ENCODE measurements around the gene FZD4. TPM values are rescaled to one million over a fixed set of nuclear protein-coding genes. Genes with fewer than 3 reads are reported as not detected.
"Not testable (repeated sequence)": the region's sequence is repeated elsewhere in the genome, so short reads cannot be mapped to it uniquely, and the experiment has no call there.

FZD4 gene
- polyA plus RNA-seq, 4 donors, result 0.22 to 12.2 (median 3.6) TPM

- peaks cover 0 to 9% (median 0%) of the 10 kb centered on the region in 3 donors for H3K36me3 ChIP-seq (ENCODE audit: control insufficient read depth in 3 of 3, insufficient read depth in 2 of 3, low read depth in 1 of 3, low read length in 3 of 3)
- no peak for DNase-seq
- H3K27me3 ChIP-seq (ENCODE audit: control insufficient read depth in 3 of 3, insufficient read depth in 3 of 3, low read length in 3 of 3), result no peaks in the 10 kb centered on the region
- H3K4me3 ChIP-seq (ENCODE audit: low read depth in 1 of 3, low read length in 3 of 3), result no peak overlapping the region
- FAIRE-seq, result no peak
- H3K9me3 ChIP-seq (ENCODE audit: control insufficient read depth in 2 of 2, insufficient read depth in 1 of 2, low read depth in 1 of 2, low read length in 1 of 2), result no peaks in the 10 kb centered on the region
- H3K27ac ChIP-seq (ENCODE audit: low read depth in 1 of 3, low read length in 2 of 3), result no peak overlapping the region
- no peaks in the 10 kb centered on the region for H3K4me1 ChIP-seq (ENCODE audit: control insufficient read depth in 3 of 3, insufficient read depth in 2 of 3, low read depth in 1 of 3, low read length in 2 of 3)
Observed at GRCh38 chr11:86947541-86947940, 7.7 kb downstream of the FZD4 start.

GRCh38 chr11:86943505-86943904 lies 11.7 kb downstream of the FZD4 start:
- not testable (repeated sequence) for H3K4me3 ChIP-seq (ENCODE audit: low read depth in 1 of 3, low read length in 3 of 3); FAIRE-seq; H3K27me3 ChIP-seq (ENCODE audit: control insufficient read depth in 3 of 3, insufficient read depth in 3 of 3, low read length in 3 of 3); H3K9me3 ChIP-seq (ENCODE audit: control insufficient read depth in 2 of 2, insufficient read depth in 1 of 2, low read depth in 1 of 2, low read length in 1 of 2); H3K27ac ChIP-seq (ENCODE audit: low read depth in 1 of 3, low read length in 2 of 3); H3K36me3 ChIP-seq (ENCODE audit: control insufficient read depth in 3 of 3, insufficient read depth in 2 of 3, low read depth in 1 of 3, low read length in 3 of 3); DNase-seq
- WGBS, 3 donors, result 91 to 97% (median 93%) methylated on average over 8 of the region's 8 CpGs
- peaks cover 0 to 21% (median 5%) of the 10 kb centered on the region in 3 donors for H3K4me1 ChIP-seq (ENCODE audit: control insufficient read depth in 3 of 3, insufficient read depth in 2 of 3, low read depth in 1 of 3, low read length in 2 of 3)

GRCh38 chr11:86941871-86942599 lies 13.2 kb downstream of the FZD4 start:
- Histone ChIP-seq H3K36me3 (ENCODE audit: control insufficient read depth in 3 of 3, insufficient read depth in 2 of 3, low read depth in 1 of 3, low read length in 3 of 3) (no peaks in the 10 kb centered on the region), H3K27ac (ENCODE audit: low read depth in 1 of 3, low read length in 2 of 3) (no peak overlapping the region), H3K27me3 (ENCODE audit: control insufficient read depth in 3 of 3, insufficient read depth in 3 of 3, low read length in 3 of 3) (no peaks in the 10 kb centered on the region), H3K9me3 (ENCODE audit: control insufficient read depth in 2 of 2, insufficient read depth in 1 of 2, low read depth in 1 of 2, low read length in 1 of 2) (no peaks in the 10 kb centered on the region), H3K4me1 (ENCODE audit: control insufficient read depth in 3 of 3, insufficient read depth in 2 of 3, low read depth in 1 of 3, low read length in 2 of 3) (peaks cover 0 to 21% (median 5%) of the 10 kb centered on the region in 3 donors), H3K4me3 (ENCODE audit: low read depth in 1 of 3, low read length in 3 of 3) (no peak overlapping the region)
- WGBS, 3 donors, result 55 to 66% (median 60%) methylated on average over 4 of the region's 4 CpGs
- DNase-seq (no peak), FAIRE-seq (no peak)

GRCh38 chr11:86941077-86941870 lies 13.9 kb downstream of the FZD4 start:
- Histone ChIP-seq H3K4me3 (ENCODE audit: low read depth in 1 of 3, low read length in 3 of 3) (no peak overlapping the region), H3K9me3 (ENCODE audit: control insufficient read depth in 2 of 2, insufficient read depth in 1 of 2, low read depth in 1 of 2, low read length in 1 of 2) (no peaks in the 10 kb centered on the region), H3K36me3 (ENCODE audit: control insufficient read depth in 3 of 3, insufficient read depth in 2 of 3, low read depth in 1 of 3, low read length in 3 of 3) (no peaks in the 10 kb centered on the region), H3K4me1 (ENCODE audit: control insufficient read depth in 3 of 3, insufficient read depth in 2 of 3, low read depth in 1 of 3, low read length in 2 of 3) (peaks cover 0 to 21% (median 5%) of the 10 kb centered on the region in 3 donors), H3K27me3 (ENCODE audit: control insufficient read depth in 3 of 3, insufficient read depth in 3 of 3, low read length in 3 of 3) (no peaks in the 10 kb centered on the region), H3K27ac (ENCODE audit: low read depth in 1 of 3, low read length in 2 of 3) (peak overlapping the region in 2 of 3 donors; percentile 7 to 22)
- DNase-seq (peak; percentile 25 to 57), FAIRE-seq (no peak)
- WGBS, 3 donors, result 38 to 52% (median 39%) methylated on average over 7 of the region's 7 CpGs

- Histone ChIP-seq H3K9me3 (ENCODE audit: control insufficient read depth in 2 of 2, insufficient read depth in 1 of 2, low read depth in 1 of 2, low read length in 1 of 2) (no peaks in the 10 kb centered on the region), H3K27ac (ENCODE audit: low read depth in 1 of 3, low read length in 2 of 3) (peak overlapping the region in 2 of 3 donors; percentile 7 to 65), H3K4me3 (ENCODE audit: low read depth in 1 of 3, low read length in 3 of 3) (no peak overlapping the region), H3K4me1 (ENCODE audit: control insufficient read depth in 3 of 3, insufficient read depth in 2 of 3, low read depth in 1 of 3, low read length in 2 of 3) (peaks cover 0 to 21% (median 5%) of the 10 kb centered on the region in 3 donors), H3K27me3 (ENCODE audit: control insufficient read depth in 3 of 3, insufficient read depth in 3 of 3, low read length in 3 of 3) (no peaks in the 10 kb centered on the region), H3K36me3 (ENCODE audit: control insufficient read depth in 3 of 3, insufficient read depth in 2 of 3, low read depth in 1 of 3, low read length in 3 of 3) (no peaks in the 10 kb centered on the region)
- FAIRE-seq (no peak), DNase-seq (peak in 1 of 2 donors; percentile 39)
- 58 to 76% (median 76%) methylated on average over 11 of the region's 11 CpGs for WGBS, 3 donors
Observed at GRCh38 chr11:86940122-86940777, 14.9 kb downstream of the FZD4 start.

- no peaks in the 10 kb centered on the region for H3K9me3 ChIP-seq (ENCODE audit: control insufficient read depth in 2 of 2, insufficient read depth in 1 of 2, low read depth in 1 of 2, low read length in 1 of 2)
- FAIRE-seq (no peak), DNase-seq (peak; percentile 63 to 67)
- no peak overlapping the region for H3K4me3 ChIP-seq (ENCODE audit: low read depth in 1 of 3, low read length in 3 of 3)
- 13 to 18% (median 15%) methylated on average over 4 of the region's 4 CpGs for WGBS, 3 donors
- peaks cover 0 to 21% (median 5%) of the 10 kb centered on the region in 3 donors for H3K4me1 ChIP-seq (ENCODE audit: control insufficient read depth in 3 of 3, insufficient read depth in 2 of 3, low read depth in 1 of 3, low read length in 2 of 3)
- H3K27ac ChIP-seq (ENCODE audit: low read depth in 1 of 3, low read length in 2 of 3), result no peak overlapping the region
- H3K27me3 ChIP-seq (ENCODE audit: control insufficient read depth in 3 of 3, insufficient read depth in 3 of 3, low read length in 3 of 3), result no peaks in the 10 kb centered on the region
- H3K36me3 ChIP-seq (ENCODE audit: control insufficient read depth in 3 of 3, insufficient read depth in 2 of 3, low read depth in 1 of 3, low read length in 3 of 3), result no peaks in the 10 kb centered on the region
Observed at GRCh38 chr11:86938900-86939880, 16.0 kb downstream of the FZD4 start.

- Histone ChIP-seq H3K27ac (ENCODE audit: low read depth in 1 of 3, low read length in 2 of 3) (no peak overlapping the region), H3K9me3 (ENCODE audit: control insufficient read depth in 2 of 2, insufficient read depth in 1 of 2, low read depth in 1 of 2, low read length in 1 of 2) (no peaks in the 10 kb centered on the region), H3K4me3 (ENCODE audit: low read depth in 1 of 3, low read length in 3 of 3) (no peak overlapping the region), H3K36me3 (ENCODE audit: control insufficient read depth in 3 of 3, insufficient read depth in 2 of 3, low read depth in 1 of 3, low read length in 3 of 3) (no peaks in the 10 kb centered on the region), H3K4me1 (ENCODE audit: control insufficient read depth in 3 of 3, insufficient read depth in 2 of 3, low read depth in 1 of 3, low read length in 2 of 3) (peaks cover 0 to 21% (median 5%) of the 10 kb centered on the region in 3 donors), H3K27me3 (ENCODE audit: control insufficient read depth in 3 of 3, insufficient read depth in 3 of 3, low read length in 3 of 3) (no peaks in the 10 kb centered on the region)
- WGBS, 3 donors, result 26 to 44% (median 43%) methylated on average over 6 of the region's 6 CpGs
- FAIRE-seq (no peak), DNase-seq (no peak)
Observed at GRCh38 chr11:86938203-86938899, 16.8 kb downstream of the FZD4 start.

Data from small intestine (tissue), 7 donors.